Hepatocyte (in vitro differentiated cells): Measurements from ENCODE around the gene LIX1. TPM values are rescaled to one million over a fixed set of nuclear protein-coding genes. Genes with fewer than 3 reads are reported as not detected.

Experiments
- DNase-seq: peaks from one replicate; pipeline ENCODE4 v3.0.0-alpha.2; 2016; ENCODE audit warnings: low spot score
- H2AFZ ChIP-seq: fragments of 200-600 bp; sonication (generic); 2 replicates; pipeline ENCODE4 v1.6.0; 2016; ENCODE audit warnings: antibody characterized with exemption, mild to moderate bottlenecking
- H3K27ac ChIP-seq: fragments of 200-600 bp; sonication (generic); 2 replicates; pipeline ENCODE4 v1.5.1; 2016; ENCODE audit warnings: mild to moderate bottlenecking
- H3K27me3 ChIP-seq: fragments of 200-600 bp; sonication (generic); 2 replicates; pipeline ENCODE4 v1.6.1; 2016
- H3K36me3 ChIP-seq: fragments of 200-600 bp; sonication (generic); replicated peaks from 2 replicates; pipeline ENCODE4 v1.5.1; 2016; ENCODE audit warnings: low read depth; ENCODE audit not compliant: insufficient read depth
- H3K4me1 ChIP-seq: fragments of 200-600 bp; sonication (generic); 2 replicates; pipeline ENCODE4 v1.5.1; 2016; ENCODE audit warnings: mild to moderate bottlenecking, moderate library complexity; ENCODE audit not compliant: insufficient read depth
- H3K4me2 ChIP-seq: fragments of 200-600 bp; sonication (generic); 2 replicates; pipeline ENCODE4 v1.6.0; 2016
- H3K4me3 ChIP-seq: fragments of 200-600 bp; sonication (generic); 2 replicates; pipeline ENCODE4 v1.5.1; 2016; ENCODE audit warnings: mild to moderate bottlenecking
- H3K79me2 ChIP-seq: fragments of 200-600 bp; sonication (generic); 2 replicates; pipeline ENCODE4 v1.6.0; 2017; ENCODE audit warnings: mild to moderate bottlenecking
- H3K9me2 ChIP-seq: fragments of 200-600 bp; sonication (generic); replicated peaks from 2 replicates; pipeline ENCODE4 v1.6.0; 2017; ENCODE audit warnings: mild to moderate bottlenecking; ENCODE audit not compliant: insufficient read depth
- H3K9me3 ChIP-seq: fragments of 200-600 bp; sonication (generic); 2 replicates; pipeline ENCODE4 v1.5.1; 2016; ENCODE audit warnings: low read depth, mild to moderate bottlenecking
- H4K20me1 ChIP-seq: fragments of 200-600 bp; sonication (generic); 2 replicates; pipeline ENCODE4 v1.6.0; 2016; ENCODE audit warnings: mild to moderate bottlenecking; ENCODE audit not compliant: insufficient read depth, poor library complexity, severe bottlenecking
- CTCF ChIP-seq: fragments of 200-600 bp; sonication (generic); IDR thresholded peaks from 2 replicates; pipeline ENCODE4 v1.5.1; 2016; ENCODE audit warnings: antibody characterized with exemption, mild to moderate bottlenecking; ENCODE audit not compliant: poor library complexity
- EZH2 ChIP-seq: fragments of 200-600 bp; sonication (generic); IDR thresholded peaks from 2 replicates; pipeline ENCODE4 v1.6.1; 2016; ENCODE audit warnings: antibody characterized with exemption, mild to moderate bottlenecking, borderline replicate concordance
- EZH2phosphoT487 ChIP-seq: fragments of 200-600 bp; sonication (generic); IDR thresholded peaks from one replicate; pipeline ENCODE4 v1.6.1; 2018; ENCODE audit warnings: antibody characterized with exemption, mild to moderate bottlenecking, low read depth, moderate library complexity; ENCODE audit not compliant: unreplicated experiment, severe bottlenecking
- WGBS: methylation state at CpG from one replicate; pipeline ENCODE4 v1.1.6; 2016; ENCODE audit warnings: low lambda C conversion rate; ENCODE audit errors: missing lambda C conversion rate; 5-methylcytosine and 5-hydroxymethylcytosine counted together
- polyA plus RNA-seq: library from polyadenylated mRNA; unstranded; fragments of >200 nt; fragmentation: Nextera tagmentation; extraction: Ambion mirVana; gene quantifications from 2 replicates; pipeline ENCODE4 v1.2.1, GENCODE V29; 2016
- total RNA-seq: library from RNA; depleted of rRNA; stranded (reverse); fragments of >200 nt; gene quantifications from 2 replicates; pipeline ENCODE4 v1.2.3, GENCODE V29; 2014

The LIX1 gene
- total and polyA plus RNA-seq, 2 experiments from 2014 or later = 4.3 to 6.2 TPM

- H3K4me3 ChIP-seq = no peak overlapping the region
- no peaks in the 10 kb centered on the region for H3K27me3 ChIP-seq
- 44% methylated on average over 8 of the region's 8 CpGs for WGBS
- H3K9me2 ChIP-seq = no peaks in the 10 kb centered on the region
- H3K79me2 ChIP-seq = no peaks in the 10 kb centered on the region
- DNase-seq = no peak
- H2AFZ ChIP-seq = no peak overlapping the region
- H3K36me3 ChIP-seq = no peaks in the 10 kb centered on the region
- TF ChIP-seq CTCF (no peak), EZH2 (no peak), EZH2phosphoT487 (no peak)
- H4K20me1 ChIP-seq = no peaks in the 10 kb centered on the region
- H3K9me3 ChIP-seq = no peaks in the 10 kb centered on the region
- H3K27ac ChIP-seq = no peak overlapping the region
- no peak overlapping the region for H3K4me2 ChIP-seq
- H3K4me1 ChIP-seq = no peaks in the 10 kb centered on the region
These were observed 80.4 kb downstream of the LIX1 start for GRCh38 chr5:97062046-97062445.

- no peak overlapping the region for H3K4me2 ChIP-seq
- no peak for TF ChIP-seq EZH2phosphoT487
- no peak for TF ChIP-seq EZH2
- TF ChIP-seq CTCF = no peak
- DNase-seq = no peak
- H4K20me1 ChIP-seq = no peaks in the 10 kb centered on the region
- no peaks in the 10 kb centered on the region for H3K36me3 ChIP-seq
- H3K79me2 ChIP-seq = no peaks in the 10 kb centered on the region
- no peak overlapping the region for H2AFZ ChIP-seq
- H3K9me3 ChIP-seq = no peaks in the 10 kb centered on the region
- H3K9me2 ChIP-seq = no peaks in the 10 kb centered on the region
- no peak overlapping the region for H3K4me3 ChIP-seq
- H3K27me3 ChIP-seq = no peaks in the 10 kb centered on the region
- WGBS = 100% methylated on average over 1 of the region's 1 CpG
- H3K4me1 ChIP-seq = no peaks in the 10 kb centered on the region
- H3K27ac ChIP-seq = no peak overlapping the region
These were observed 86.1 kb downstream of the LIX1 start for GRCh38 chr5:97056263-97056662.

GRCh38 chr5:97049175-97049574, 93.2 kb downstream of the LIX1 start:
- Histone ChIP-seq H3K27me3 (no peaks in the 10 kb centered on the region), H3K9me3 (no peaks in the 10 kb centered on the region), H3K4me3 (no peak overlapping the region), H2AFZ (no peak overlapping the region), H4K20me1 (no peaks in the 10 kb centered on the region), H3K4me1 (no peaks in the 10 kb centered on the region), H3K4me2 (no peak overlapping the region), H3K36me3 (no peaks in the 10 kb centered on the region), H3K27ac (no peak overlapping the region), H3K79me2 (no peaks in the 10 kb centered on the region), H3K9me2 (no peaks in the 10 kb centered on the region)
- DNase-seq = no peak
- TF ChIP-seq CTCF (no peak), EZH2 (no peak), EZH2phosphoT487 (no peak)
- 96% methylated on average over 7 of the region's 7 CpGs for WGBS

- Histone ChIP-seq H3K9me3 (no peaks in the 10 kb centered on the region), H3K4me1 (peaks cover 7% of the 10 kb centered on the region), H4K20me1 (no peaks in the 10 kb centered on the region), H3K4me2 (no peak overlapping the region), H2AFZ (no peak overlapping the region), H3K36me3 (no peaks in the 10 kb centered on the region), H3K9me2 (no peaks in the 10 kb centered on the region), H3K27me3 (no peaks in the 10 kb centered on the region), H3K79me2 (no peaks in the 10 kb centered on the region), H3K4me3 (no peak overlapping the region), H3K27ac (no peak overlapping the region)
- TF ChIP-seq EZH2 = no peak
- no peak for TF ChIP-seq CTCF
- no peak for TF ChIP-seq EZH2phosphoT487
- 89% methylated on average over 1 of the region's 1 CpG for WGBS
- no peak for DNase-seq
These were observed 95.3 kb downstream of the LIX1 start for GRCh38 chr5:97047076-97047475.
